Endodermal cell (in vitro differentiated cells): ENCODE results near the gene PPAT. TPM values are rescaled to one million over a fixed set of nuclear protein-coding genes. Genes with fewer than 3 reads are reported as not detected.

Experiments used
- DNase-seq: peaks from one replicate; pipeline ENCODE4 v3.0.0-alpha.2; 2017
- H3K27ac ChIP-seq: 2 replicates; pipeline ENCODE4 v1.5.1; 2013; ENCODE audit warnings: mild to moderate bottlenecking, low read depth, low read length, moderate library complexity
- H3K27me3 ChIP-seq: 2 replicates; pipeline ENCODE4 v1.6.1; 2013; ENCODE audit warnings: mild to moderate bottlenecking, low read length, moderate library complexity; ENCODE audit not compliant: insufficient read depth, control insufficient read depth, poor library complexity, severe bottlenecking
- H3K36me3 ChIP-seq: 2 replicates; pipeline ENCODE4 v1.7.0; 2013; ENCODE audit warnings: mild to moderate bottlenecking, low read length, moderate library complexity; ENCODE audit not compliant: control insufficient read depth, insufficient read depth
- H3K4me1 ChIP-seq: one replicate; pipeline ENCODE4 v1.7.0; 2013; ENCODE audit warnings: low read length; ENCODE audit not compliant: control insufficient read depth, insufficient read depth
- H3K4me3 ChIP-seq: 2 replicates; pipeline ENCODE4 v1.5.1; 2013; ENCODE audit warnings: mild to moderate bottlenecking, low read length, moderate library complexity
- H3K9ac ChIP-seq: 2 replicates; pipeline ENCODE4 v1.6.1; 2013; ENCODE audit warnings: mild to moderate bottlenecking, low read length, moderate library complexity; ENCODE audit not compliant: poor library complexity, severe bottlenecking; ENCODE audit errors: extremely low read depth
- H3K9me3 ChIP-seq: 2 replicates; pipeline ENCODE4 v1.6.1; 2013; ENCODE audit warnings: mild to moderate bottlenecking, low read length, moderate library complexity; ENCODE audit not compliant: control insufficient read depth
- H3K27ac Mint-ChIP-seq: 2 replicates; pipeline ENCODE4 v1.8.0; 2020; ENCODE audit warnings: mixed read lengths
- H3K27me3 Mint-ChIP-seq: 2 replicates; pipeline ENCODE4 v1.8.0; 2021; ENCODE audit warnings: mild to moderate bottlenecking, mixed read lengths; ENCODE audit not compliant: insufficient read depth
- H3K36me3 Mint-ChIP-seq: 2 replicates; pipeline ENCODE4 v1.8.0; 2020; ENCODE audit warnings: low read depth, mixed read lengths
- H3K4me1 Mint-ChIP-seq: 2 replicates; pipeline ENCODE4 v1.8.0; 2020; ENCODE audit warnings: mixed read lengths
- H3K4me3 Mint-ChIP-seq: 2 replicates; pipeline ENCODE4 v1.8.0; 2020; ENCODE audit warnings: mild to moderate bottlenecking, moderate library complexity, mixed read lengths
- H3K9me3 Mint-ChIP-seq: 2 replicates; pipeline ENCODE4 v1.8.0; 2020; ENCODE audit warnings: mild to moderate bottlenecking, mixed read lengths
- WGBS, 2 experiments: methylation state at CpG; one replicate each; pipeline versions ENCODE4 v1.1.5 to v1.1.7; 2013; ENCODE audit warnings: missing lambda C conversion rate in 2 of 2, mixed read lengths in 1 of 2; ENCODE audit not compliant: insufficient coverage in 1 of 2, insufficient read length in 1 of 2; 5-methylcytosine and 5-hydroxymethylcytosine counted together
- total RNA-seq, 2 donors: library from RNA; stranded (reverse); fragmentation: NEBNext Ultra II Directional in 1 of 2; extraction: Animal tissue kit (Norgen Biotek cat#: 25700) in 1 of 2; gene quantifications; 2 replicates in 1 of 2; 3 replicates in 1 of 2; pipeline ENCODE4 v1.2.1, GENCODE V29; 2021
- TF ChIP-seq, protein P1 (sequence below): fragments of 200-600 bp; sonication (generic); conservative IDR thresholded peaks from 2 replicates; pipeline ENCODE4 v1.5.0; 2021; ENCODE audit warnings: antibody characterized with exemption, mild to moderate bottlenecking

Gene PPAT
- total RNA-seq, 2 donors from 2014 or later, result 51.3 to 63.0 TPM

DNA sequence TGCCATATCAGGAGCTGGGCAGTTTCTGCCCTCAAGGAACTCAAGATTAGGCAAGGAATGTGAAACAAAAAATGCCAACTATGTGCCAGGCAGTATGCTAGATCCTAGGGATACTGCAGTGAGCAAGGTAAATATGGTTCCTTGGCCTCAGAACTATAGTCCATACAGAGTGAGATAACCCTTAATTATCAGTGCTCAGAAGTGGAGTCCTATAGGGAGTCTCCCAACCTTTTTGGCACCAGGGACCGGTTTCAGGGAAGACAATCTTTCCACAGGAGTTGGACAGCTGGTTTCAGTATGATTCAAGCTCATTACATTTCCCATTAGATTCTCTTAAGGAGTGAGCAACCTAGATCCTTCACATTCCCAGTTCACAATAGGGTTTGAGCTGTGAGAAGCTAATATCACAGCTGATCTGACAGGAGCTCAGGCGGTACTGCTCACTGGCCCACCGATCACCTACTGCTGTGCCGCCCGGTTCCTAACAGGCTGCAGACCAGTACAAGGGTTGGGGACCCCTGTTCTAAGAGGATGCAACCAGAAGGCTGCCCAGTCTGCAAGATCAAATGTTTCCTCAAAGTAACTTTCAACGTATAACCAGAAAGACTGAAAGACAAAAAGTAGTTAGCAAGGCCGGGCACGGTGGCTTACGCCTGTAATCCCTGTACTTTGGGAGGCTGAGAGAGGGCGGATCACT lies 30.3 kb upstream of the PPAT start:
- H3K9me3 Mint-ChIP-seq, result no peaks in the 10 kb centered on the region
- WGBS, 2 experiments, result 68 to 78% methylated on average over 10 of the region's 10 CpGs

DNA sequence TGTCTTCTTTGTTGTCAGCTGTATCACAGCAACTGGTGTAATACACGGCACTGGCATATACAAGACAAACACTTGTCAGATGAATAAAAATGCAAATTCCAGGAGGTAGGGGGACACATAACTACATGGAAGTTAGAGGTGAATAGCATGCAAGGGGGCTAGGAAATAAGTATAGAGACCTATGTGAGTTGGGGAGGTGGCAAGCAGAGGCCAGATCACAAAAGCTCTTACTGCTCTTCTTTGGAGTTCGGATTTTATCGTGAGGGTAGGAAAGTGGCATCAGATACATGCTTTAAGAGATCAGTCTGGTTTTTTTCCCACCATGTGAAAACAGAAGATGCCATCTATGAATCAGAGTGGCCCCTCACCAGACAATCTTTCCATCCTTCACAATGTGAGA lies 29.2 kb upstream of the PPAT start:
- no peaks in the 10 kb centered on the region for H3K27me3 Mint-ChIP-seq
- peaks cover 24% of the 10 kb centered on the region for H3K4me1 Mint-ChIP-seq
- no peak for DNase-seq
- no peaks in the 10 kb centered on the region for H3K9me3 Mint-ChIP-seq
- Histone ChIP-seq H3K36me3 (peaks cover 39% of the 10 kb centered on the region), H3K9ac (no peak overlapping the region), H3K9me3 (no peaks in the 10 kb centered on the region), H3K27ac (no peak overlapping the region), H3K27me3 (no peaks in the 10 kb centered on the region), H3K4me1 (peaks cover 5% of the 10 kb centered on the region), H3K4me3 (peak overlapping the region; percentile 95)
- TF ChIP-seq, protein P1, sequence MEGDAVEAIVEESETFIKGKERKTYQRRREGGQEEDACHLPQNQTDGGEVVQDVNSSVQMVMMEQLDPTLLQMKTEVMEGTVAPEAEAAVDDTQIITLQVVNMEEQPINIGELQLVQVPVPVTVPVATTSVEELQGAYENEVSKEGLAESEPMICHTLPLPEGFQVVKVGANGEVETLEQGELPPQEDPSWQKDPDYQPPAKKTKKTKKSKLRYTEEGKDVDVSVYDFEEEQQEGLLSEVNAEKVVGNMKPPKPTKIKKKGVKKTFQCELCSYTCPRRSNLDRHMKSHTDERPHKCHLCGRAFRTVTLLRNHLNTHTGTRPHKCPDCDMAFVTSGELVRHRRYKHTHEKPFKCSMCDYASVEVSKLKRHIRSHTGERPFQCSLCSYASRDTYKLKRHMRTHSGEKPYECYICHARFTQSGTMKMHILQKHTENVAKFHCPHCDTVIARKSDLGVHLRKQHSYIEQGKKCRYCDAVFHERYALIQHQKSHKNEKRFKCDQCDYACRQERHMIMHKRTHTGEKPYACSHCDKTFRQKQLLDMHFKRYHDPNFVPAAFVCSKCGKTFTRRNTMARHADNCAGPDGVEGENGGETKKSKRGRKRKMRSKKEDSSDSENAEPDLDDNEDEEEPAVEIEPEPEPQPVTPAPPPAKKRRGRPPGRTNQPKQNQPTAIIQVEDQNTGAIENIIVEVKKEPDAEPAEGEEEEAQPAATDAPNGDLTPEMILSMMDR, result no peak
- no peak overlapping the region for H3K27ac Mint-ChIP-seq
- WGBS, 2 experiments, result 81 to 90% methylated on average over 2 to 3 of the region's 3 CpGs
- H3K36me3 Mint-ChIP-seq, result peaks cover 34% of the 10 kb centered on the region
- H3K4me3 Mint-ChIP-seq, result no peak overlapping the region

More for the DNA sequence above, 30.3 kb upstream of the PPAT start:
- H3K4me1 ChIP-seq, result peaks cover 5% of the 10 kb centered on the region
- Mint-ChIP-seq H3K4me1 (peaks cover 24% of the 10 kb centered on the region), H3K27ac (peak overlapping the region; percentile 99), H3K36me3 (peaks cover 35% of the 10 kb centered on the region), H3K4me3 (peak overlapping the region; percentile 98), H3K27me3 (no peaks in the 10 kb centered on the region)
- no peaks in the 10 kb centered on the region for H3K9me3 ChIP-seq
- TF ChIP-seq, protein P1, result no peak
- peak overlapping the region; percentile 95 for H3K4me3 ChIP-seq
- no peaks in the 10 kb centered on the region for H3K27me3 ChIP-seq
- no peak overlapping the region for H3K27ac ChIP-seq
- peak; percentile 53 for DNase-seq
- H3K9ac ChIP-seq, result peak overlapping the region; percentile 96
- H3K36me3 ChIP-seq, result peaks cover 39% of the 10 kb centered on the region

DNA sequence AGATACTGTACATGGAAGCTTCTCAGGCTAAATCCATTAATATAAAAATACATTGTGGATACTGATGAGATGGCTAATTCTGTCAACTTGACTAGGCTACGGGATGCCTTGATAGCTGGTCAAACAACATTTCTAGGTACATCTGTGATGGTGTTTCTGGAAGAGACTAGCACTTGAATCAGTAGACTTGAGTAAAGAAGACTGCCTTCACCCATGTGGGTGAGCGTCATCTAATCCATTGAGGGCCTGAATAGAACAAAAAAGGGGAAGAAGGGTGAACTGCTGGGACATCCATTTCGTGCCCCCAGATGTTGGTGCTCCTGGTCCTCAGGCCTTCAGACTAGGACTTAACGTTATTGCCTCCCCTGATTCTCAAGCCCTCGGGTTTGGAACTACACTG lies 28.3 kb upstream of the PPAT start:
- no peak overlapping the region for H3K4me3 Mint-ChIP-seq
- Histone ChIP-seq H3K27ac (no peak overlapping the region), H3K4me3 (no peak overlapping the region), H3K27me3 (no peaks in the 10 kb centered on the region), H3K9ac (no peak overlapping the region), H3K9me3 (no peaks in the 10 kb centered on the region), H3K4me1 (peaks cover 5% of the 10 kb centered on the region), H3K36me3 (peaks cover 45% of the 10 kb centered on the region)
- no peaks in the 10 kb centered on the region for H3K27me3 Mint-ChIP-seq
- TF ChIP-seq, protein P1, result no peak
- peaks cover 16% of the 10 kb centered on the region for H3K4me1 Mint-ChIP-seq
- H3K9me3 Mint-ChIP-seq, result no peaks in the 10 kb centered on the region
- DNase-seq, result no peak
- WGBS, 2 experiments, result 92% methylated on average over 5 of the region's 5 CpGs
- H3K27ac Mint-ChIP-seq, result no peak overlapping the region
- H3K36me3 Mint-ChIP-seq, result peaks cover 38% of the 10 kb centered on the region
